ENCODE data around the gene SCARF1.

Gene SCARF1

GRCh38 chr17:1630662-1631061, 14.9 kb downstream of the SCARF1 start:
- DNase-seq (ENCODE audit: insufficient read length, low spot score) (no peak), FAIRE-seq (no peak)
- TF ChIP-seq CTCF (IDR thresholded peaks at IDR 0.05; ENCODE audit: insufficient read depth, missing control alignments): no peak

GRCh38 chr17:1629504-1630310, 15.8 kb downstream of the SCARF1 start:
- TF ChIP-seq CTCF (IDR thresholded peaks at IDR 0.05; ENCODE audit: insufficient read depth, missing control alignments): peak; percentile 50
- FAIRE-seq (no peak), DNase-seq (ENCODE audit: insufficient read length, low spot score) (no peak)

- no peak for FAIRE-seq
- peak; percentile 95 for DNase-seq (ENCODE audit: insufficient read length, low spot score)
- TF ChIP-seq CTCF (IDR thresholded peaks at IDR 0.05; ENCODE audit: insufficient read depth, missing control alignments): no peak
Measured at GRCh38 chr17:1628856-1629503, 16.6 kb downstream of the SCARF1 start.

GRCh38 chr17:1627982-1628855, 17.3 kb downstream of the SCARF1 start, which contains the start of gene SLC43A2:
Gene SLC43A2, minus strand, starts transcription at chr17:1628834. Its CDS starts 960 bp downstream, at chr17:1627874.
- TF ChIP-seq CTCF (IDR thresholded peaks at IDR 0.05; ENCODE audit: insufficient read depth, missing control alignments): no peak
- DNase-seq (ENCODE audit: insufficient read length, low spot score) (peak; percentile 91), FAIRE-seq (no peak)

GRCh38 chr17:1627182-1627981, 18.1 kb downstream of the SCARF1 start:
- TF ChIP-seq CTCF (IDR thresholded peaks at IDR 0.05; ENCODE audit: insufficient read depth, missing control alignments): no peak
- FAIRE-seq (no peak), DNase-seq (ENCODE audit: insufficient read length, low spot score) (no peak)

GRCh38 chr17:1626333-1626732, 19.2 kb downstream of the SCARF1 start:
- no peak for TF ChIP-seq CTCF (IDR thresholded peaks at IDR 0.05; ENCODE audit: insufficient read depth, missing control alignments)
- FAIRE-seq (peak; percentile 72), DNase-seq (ENCODE audit: insufficient read length, low spot score) (peak; percentile 95)

All from D721Med (cell line).